Articular chondrocyte of knee joint (primary cell): ENCODE measurements around the gene ZC2HC1B. TPM values are rescaled to one million over a fixed set of nuclear protein-coding genes. Genes with fewer than 3 reads are reported as not detected.

Experiments
- small RNA-seq: library from RNA; depleted of rRNA; stranded (forward); fragments of <200 nt; gene quantifications from one replicate; pipeline ENCODE3, GENCODE V24; 2012
- total RNA-seq: library from RNA; depleted of rRNA; stranded (reverse); fragments of >200 nt; gene quantifications from 2 replicates; pipeline ENCODE4 v1.2.3, GENCODE V29; 2012

The ZC2HC1B gene
- total RNA-seq: 0.26 TPM in 1 of 2 replicates, not detected in the other

GRCh38 chr6:143864234-143864633 is at the start of gene ZC2HC1B:
Gene ZC2HC1B (plus strand): TSS chr6:143864474. CDS start chr6:143864540, 66 bp downstream.

GRCh38 chr6:143842902-143843676 is 21.2 kb upstream of the ZC2HC1B start, which contains the start of gene LTV1:
Gene LTV1 (plus strand): TSS chr6:143843338. CDS start chr6:143843478, 140 bp downstream.

Small RNAs within 50 kb of the gene (small RNA-seq; reads per million reads assigned to genes)
- gene ZC2HC1B: not detected

Other genes starting within 250 kb of the ZC2HC1B start
- gene PHACTR2, start 186.5 kb upstream of the ZC2HC1B start, total RNA-seq: 202 and 230 TPM in 2 replicates
- 21.0 and 26.4 TPM in 2 replicates for gene LTV1, start 21.1 kb upstream of the ZC2HC1B start, total RNA-seq
- 51.9 and 91.6 TPM in 2 replicates for gene PLAGL1, start 143.8 kb downstream of the ZC2HC1B start, total RNA-seq
- gene SF3B5, start 231.1 kb downstream of the ZC2HC1B start, total RNA-seq: 82.9 and 84.2 TPM in 2 replicates